Erythroblast (primary cell): Measurements from ENCODE around the gene CERS2.

ENCODE experiments used
- DNase-seq, 2 experiments: peaks; one replicate each; lab custom pipeline; 2025; lab: John Stamatoyannopoulos, UW
- GATA1 ChIP-seq: IDR thresholded peaks from 2 replicates; pipeline ENCODE4 v1.6.1; 2011; ENCODE audit warnings: low read depth, mild to moderate bottlenecking, control low read depth, low read length, moderate library complexity
- POLR2A ChIP-seq: IDR thresholded peaks from 2 replicates; pipeline ENCODE4 v1.6.1; 2011; ENCODE audit warnings: mild to moderate bottlenecking, low read length

The CERS2 gene

DNA sequence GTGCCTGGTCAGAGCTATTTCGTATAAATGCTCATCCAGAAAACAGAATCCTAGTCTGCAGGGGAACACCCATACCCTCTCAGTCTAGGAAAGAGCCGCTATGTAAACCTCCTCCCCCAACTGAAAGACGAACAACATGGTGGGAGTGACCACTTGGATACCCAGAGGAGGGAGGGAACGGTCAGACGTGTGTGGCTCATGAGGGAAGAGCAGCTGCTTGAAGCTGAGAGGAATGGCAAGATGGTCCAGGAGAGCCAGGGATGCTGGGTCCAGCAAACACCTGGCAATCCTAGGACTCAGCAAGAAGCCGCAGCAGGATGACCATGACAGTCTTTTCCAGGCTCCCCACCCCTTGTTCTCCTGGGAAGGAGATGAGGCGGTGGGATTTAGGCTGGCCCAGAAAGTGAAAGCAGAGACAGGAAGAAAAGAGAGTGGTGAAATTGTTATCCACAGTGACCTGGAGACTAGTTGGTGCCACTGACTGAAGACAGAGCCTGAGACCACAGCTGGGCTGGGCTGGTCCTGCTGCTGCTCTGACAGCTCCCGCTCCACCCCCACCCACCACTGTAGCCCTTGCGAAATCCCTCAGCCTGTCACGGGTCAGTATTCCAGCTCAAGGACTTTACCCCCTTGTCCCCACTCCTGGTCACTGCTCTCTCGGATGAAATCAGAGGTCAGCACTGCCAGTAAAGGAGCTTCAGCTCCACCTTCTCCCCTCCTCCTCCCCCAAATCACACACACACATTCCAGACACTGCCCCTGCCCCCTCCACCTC is 3.6 kb downstream of the CERS2 start:
- no peak for TF ChIP-seq GATA1
- no peak for TF ChIP-seq POLR2A
- DNase-seq = peak in 1 of 2 experiments; percentile 26

DNA sequence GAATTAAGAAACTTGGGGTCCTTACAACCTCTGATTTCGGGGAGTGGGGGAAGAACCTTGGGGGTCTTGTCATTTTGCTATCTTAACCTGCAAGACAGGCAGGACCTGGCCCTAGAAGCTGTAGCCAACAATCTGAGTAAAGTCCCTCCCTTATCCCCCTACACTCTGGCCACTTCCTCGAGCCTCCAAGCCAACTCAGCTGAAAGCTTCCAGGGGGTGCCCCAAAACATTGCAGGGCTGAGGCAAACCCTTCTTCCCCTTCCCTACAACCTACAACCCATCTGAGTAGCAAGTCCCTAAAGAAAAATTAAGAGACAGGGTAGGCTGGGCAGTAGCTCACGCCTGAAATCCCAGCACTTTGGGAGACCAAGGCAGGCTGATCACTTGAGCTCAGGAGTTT is 5.0 kb downstream of the CERS2 start:
- no peak for DNase-seq
- TF ChIP-seq GATA1 = no peak
- TF ChIP-seq POLR2A = no peak

DNA sequence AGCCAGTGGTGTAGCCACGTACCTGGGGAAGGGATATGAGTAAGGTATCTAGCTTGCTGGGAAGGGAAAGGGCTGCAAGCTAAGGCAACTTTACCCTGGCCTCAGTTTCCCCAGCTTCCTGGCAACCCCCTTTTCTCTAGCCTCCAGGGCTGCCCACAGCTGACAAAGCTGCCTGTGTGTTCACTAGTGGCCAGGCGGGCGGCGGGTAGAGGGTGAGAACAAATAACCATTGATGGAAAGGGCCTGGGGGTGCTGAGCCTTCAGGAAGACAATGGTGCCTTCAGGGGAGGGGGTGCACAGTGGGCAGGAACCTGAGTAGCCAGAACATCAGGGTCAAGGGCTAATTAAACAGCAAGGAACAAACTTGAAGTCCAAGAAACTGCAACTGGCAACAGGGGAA is 6.1 kb downstream of the CERS2 start:
- TF ChIP-seq POLR2A = no peak
- TF ChIP-seq GATA1 = no peak
- DNase-seq = no peak

DNA sequence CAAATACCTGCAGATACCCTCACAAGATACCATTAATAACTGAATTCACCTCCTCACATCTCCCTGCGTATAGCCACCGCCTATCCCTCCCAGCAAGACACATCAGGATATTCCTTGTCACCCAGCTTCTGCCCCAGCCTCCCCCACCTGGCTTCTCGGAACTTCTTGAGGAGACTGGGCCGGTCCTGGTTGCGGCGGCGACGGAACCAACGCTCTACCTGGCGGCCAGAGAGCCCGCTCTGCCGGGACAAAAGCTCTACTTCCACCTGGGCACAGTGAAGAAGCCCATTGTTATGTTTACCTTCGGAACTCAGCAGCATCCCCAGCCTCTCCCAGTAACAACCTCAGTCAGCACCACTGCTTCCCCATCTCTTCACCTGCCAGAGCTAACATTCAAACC is 6.7 kb downstream of the CERS2 start:
- TF ChIP-seq GATA1 (no peak), POLR2A (no peak)
- no peak for DNase-seq

DNA sequence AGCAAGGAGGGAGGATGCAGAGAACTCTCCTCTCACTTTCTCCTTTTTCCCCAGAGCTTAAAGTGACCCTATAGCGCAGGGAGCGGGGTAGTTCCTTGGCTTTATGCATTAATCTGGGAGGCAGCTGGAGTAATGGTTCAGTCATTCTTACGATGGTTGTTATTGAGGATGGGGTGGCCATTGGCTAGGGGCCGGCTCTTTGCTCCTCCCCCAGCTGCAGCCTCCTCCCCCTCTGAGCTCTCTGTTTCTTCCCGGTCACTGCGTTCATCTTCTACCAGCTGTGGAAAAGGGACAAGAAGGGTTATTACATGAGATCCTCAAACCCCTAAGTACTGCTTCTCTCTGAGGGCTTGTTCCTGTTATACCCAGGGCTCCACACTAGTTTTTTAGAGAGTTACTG is 8.6 kb downstream of the CERS2 start:
- TF ChIP-seq GATA1 = no peak
- TF ChIP-seq POLR2A = no peak
- DNase-seq = no peak

DNA sequence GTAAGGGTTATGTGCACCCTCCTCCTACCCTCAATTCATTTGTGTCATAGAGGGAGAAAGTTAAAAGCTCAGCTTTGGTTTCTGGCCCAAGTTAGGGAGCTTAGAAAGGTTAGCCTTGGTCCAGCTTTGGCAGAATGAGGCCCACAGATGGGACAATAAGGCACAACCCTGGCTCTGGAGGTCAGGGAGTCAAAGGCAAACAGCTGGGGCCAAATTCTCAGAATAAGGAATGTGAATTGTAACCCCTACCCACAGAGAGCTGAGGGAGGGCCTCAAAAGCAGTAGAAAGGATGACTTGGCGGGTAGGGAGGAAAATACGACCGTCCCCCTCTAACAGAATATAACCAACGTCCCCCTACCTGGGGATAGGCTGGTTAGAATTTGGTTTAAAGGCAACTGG is 9.0 kb downstream of the CERS2 start:
- TF ChIP-seq GATA1 = no peak
- no peak for TF ChIP-seq POLR2A
- no peak for DNase-seq

DNA sequence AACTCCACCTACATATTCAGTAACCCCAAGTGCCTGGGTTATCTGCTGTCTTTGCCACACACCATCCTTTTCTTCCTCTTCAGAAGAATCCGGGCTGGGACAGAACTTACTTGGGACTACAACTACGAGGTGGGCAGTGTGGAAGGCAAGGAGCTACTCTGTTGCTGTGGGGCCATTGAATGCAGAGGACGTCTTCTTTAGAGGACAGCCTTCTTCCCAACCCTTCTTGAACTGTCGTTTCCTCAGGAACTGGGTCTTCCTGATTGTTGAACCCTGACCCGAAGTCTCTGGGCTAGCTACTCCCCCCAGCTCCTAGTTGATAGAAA is 10.5 kb downstream of the CERS2 start:
- no peak for DNase-seq
- TF ChIP-seq GATA1 (no peak), POLR2A (no peak)

DNA sequence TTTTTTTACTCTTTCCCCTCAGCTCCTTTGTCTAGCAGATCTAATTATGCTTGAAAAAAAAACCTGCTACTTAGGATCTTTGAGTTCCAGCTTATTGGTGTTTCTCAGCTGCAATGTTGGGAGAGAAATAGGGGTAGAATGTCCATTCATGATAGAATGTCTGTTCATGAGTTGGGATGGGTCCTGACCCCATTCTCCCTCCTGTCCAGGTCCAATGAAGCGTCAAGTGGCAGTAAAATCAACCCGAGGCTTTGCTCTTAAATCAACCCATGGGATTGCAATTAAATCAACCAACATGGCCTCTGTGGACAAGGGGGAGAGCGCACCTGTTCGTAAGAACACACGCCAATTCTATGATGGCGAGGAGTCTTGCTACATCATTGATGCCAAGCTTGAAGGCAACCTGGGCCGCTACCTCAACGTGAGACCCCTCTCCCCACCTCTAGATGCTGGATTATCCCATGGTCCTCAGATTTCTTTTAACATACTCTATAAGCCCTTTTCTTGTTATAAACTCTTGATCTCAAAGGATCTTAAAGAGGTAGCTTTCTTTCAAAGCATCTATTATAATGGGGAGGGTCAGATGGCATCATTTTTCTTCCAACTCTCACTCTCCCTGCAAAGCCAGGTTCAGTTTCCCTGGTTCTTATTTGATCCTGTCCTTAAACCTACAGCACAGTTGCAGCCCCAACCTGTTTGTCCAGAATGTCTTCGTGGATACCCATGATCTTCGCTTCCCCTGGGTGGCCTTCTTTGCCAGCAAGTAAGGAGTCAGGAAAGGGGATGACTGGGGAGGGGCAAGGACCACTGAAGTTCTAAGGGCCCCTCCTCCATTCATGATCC is 11.1 kb downstream of the CERS2 start:
- no peak for DNase-seq
- TF ChIP-seq GATA1 (no peak), POLR2A (no peak)

DNA sequence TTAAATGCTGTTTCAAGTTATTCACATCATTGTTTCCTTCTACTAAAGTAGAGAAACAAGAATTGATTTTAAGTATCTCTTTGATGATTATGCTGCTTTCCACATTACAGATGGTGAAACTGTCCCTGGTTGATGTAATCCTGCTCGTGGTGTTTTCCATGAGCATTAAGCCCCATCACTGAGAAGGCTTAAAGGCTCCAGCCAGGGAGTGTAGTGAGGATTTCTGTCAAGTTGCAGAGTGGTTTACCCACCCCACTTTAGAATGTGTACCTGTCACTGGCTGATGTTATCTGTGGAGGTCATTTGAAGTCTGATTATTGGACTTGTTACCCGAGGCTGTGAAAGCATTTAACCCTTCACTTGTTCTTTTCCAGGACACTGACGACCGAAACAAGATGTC is 12.9 kb downstream of the CERS2 start:
- TF ChIP-seq GATA1 = no peak
- no peak for TF ChIP-seq POLR2A
- peak in 1 of 2 experiments; percentile 9 for DNase-seq

DNA sequence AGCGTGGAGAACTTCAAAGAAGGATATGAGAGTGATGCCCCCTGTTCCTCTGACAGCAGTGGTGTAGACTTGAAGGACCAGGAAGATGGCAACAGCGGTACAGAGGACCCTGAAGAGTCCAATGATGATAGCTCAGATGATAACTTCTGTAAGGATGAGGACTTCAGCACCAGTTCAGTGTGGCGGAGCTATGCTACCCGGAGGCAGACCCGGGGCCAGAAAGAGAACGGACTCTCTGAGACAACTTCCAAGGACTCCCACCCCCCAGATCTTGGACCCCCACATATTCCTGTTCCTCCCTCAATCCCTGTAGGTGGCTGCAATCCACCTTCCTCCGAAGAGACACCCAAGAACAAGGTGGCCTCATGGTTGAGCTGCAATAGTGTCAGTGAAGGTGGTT is 14.0 kb downstream of the CERS2 start:
- no peak for DNase-seq
- TF ChIP-seq POLR2A (no peak), GATA1 (no peak)

DNA sequence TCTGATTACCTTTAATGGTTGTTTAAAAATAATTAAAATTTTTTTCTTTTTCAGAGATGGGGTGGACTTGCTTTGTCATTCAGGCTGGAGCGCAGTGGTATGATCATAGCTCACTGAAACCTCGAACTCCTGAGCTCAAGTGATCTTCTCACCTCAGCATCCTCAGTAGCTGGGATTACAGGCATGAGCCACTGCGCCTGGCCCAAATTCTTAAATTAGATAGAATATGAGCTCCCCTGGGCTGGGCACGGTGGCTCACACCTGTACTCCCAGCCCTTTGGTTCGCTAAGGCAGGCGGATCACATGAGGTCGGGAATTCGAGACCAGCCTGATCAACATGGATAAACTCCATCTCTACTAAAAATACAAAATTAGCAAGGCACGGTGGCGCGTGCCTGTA is 17.0 kb downstream of the CERS2 start:
- TF ChIP-seq POLR2A (no peak), GATA1 (no peak)
- no peak for DNase-seq

DNA sequence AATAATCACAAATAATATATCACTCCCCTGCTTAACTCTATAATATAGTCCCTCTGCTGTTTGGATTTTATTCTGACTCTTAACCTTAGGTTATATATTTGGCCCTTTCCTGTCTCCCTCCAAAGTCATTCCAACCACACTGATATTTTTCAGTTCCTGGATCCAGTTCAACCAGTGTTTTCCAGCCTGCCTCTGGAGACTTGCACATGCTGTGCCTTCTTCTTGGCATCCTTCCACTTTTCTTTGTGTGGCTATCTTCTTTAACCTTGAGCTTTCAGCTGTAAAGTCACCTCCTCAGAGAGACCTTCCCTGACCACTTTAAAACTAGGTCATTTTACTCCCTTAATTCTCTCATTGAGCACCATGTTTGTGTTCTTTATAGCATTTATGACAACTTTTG is 19.4 kb downstream of the CERS2 start:
- TF ChIP-seq GATA1 (no peak), POLR2A (no peak)

DNA sequence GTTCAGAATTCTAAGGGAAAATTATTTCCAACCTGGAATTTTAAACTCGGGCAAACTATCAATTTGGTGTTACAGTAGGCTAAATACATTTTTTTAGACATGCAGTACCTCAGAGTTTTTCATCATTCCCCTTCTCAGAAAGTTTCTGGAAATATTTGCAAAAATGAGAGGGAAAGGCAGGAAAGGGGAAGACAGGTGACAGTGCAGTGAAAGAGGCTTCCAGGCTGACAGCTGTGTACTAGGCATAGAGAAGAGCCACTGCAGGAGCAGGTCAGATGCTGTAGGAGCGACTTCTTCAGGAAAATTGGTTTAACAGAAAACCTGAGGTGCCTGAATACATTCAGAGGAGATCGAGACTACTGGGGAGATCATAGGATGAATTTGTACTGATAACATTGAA is 19.9 kb downstream of the CERS2 start:
- TF ChIP-seq POLR2A (no peak), GATA1 (no peak)
- DNase-seq = no peak

More for the DNA sequence above, 19.4 kb downstream of the CERS2 start:
- DNase-seq = peak; percentile 46 to 76

DNA sequence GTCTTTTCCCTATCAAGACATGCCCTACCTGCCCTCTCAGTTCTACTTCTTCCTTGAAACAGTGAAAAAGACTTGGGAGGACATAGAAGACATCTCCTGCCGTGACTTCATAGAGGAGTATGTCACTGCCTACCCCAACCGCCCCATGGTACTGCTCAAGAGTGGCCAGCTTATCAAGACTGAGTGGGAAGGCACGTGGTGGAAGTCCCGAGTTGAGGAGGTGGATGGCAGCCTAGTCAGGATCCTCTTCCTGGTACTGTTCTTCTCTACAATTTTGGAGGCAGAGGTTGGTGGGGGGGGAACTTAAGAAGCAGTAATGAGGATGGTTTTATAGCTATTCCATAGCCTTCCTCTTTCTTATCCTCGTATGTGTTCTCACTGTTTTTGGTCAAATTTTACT is 29.8 kb downstream of the CERS2 start:
- TF ChIP-seq GATA1 = no peak
- TF ChIP-seq POLR2A = no peak
- DNase-seq = no peak
